Midbrain (tissue), 1 donor: Measurements from ENCODE around the gene CD276.
A peak's percentile ranks its signal among the peaks of the same experiment; 100 is the strongest.
"Not testable (repeated sequence)": the region's sequence is repeated elsewhere in the genome, so short reads cannot be mapped to it uniquely, and the experiment has no call there.

Experiments
- DNase-seq: peaks from one replicate; lab custom pipeline; 2025; lab: John Stamatoyannopoulos, UW

Gene CD276

GRCh38 chr15:73684581-73685455 lies 635 bp downstream of the CD276 start:
- DNase-seq = no peak

- no peak for DNase-seq
Observed at GRCh38 chr15:73685981-73686380, 1.8 kb downstream of the CD276 start.

GRCh38 chr15:73686781-73687256 lies 2.6 kb downstream of the CD276 start:
- DNase-seq = no peak

GRCh38 chr15:73687351-73687750 lies 3.2 kb downstream of the CD276 start:
- no peak for DNase-seq

- no peak for DNase-seq
Observed at GRCh38 chr15:73688455-73688854, 4.3 kb downstream of the CD276 start.

GRCh38 chr15:73691396-73691795 lies 7.2 kb downstream of the CD276 start:
- peak; percentile 27 for DNase-seq

- DNase-seq = no peak
Observed at GRCh38 chr15:73694419-73694818, 10.2 kb downstream of the CD276 start.

GRCh38 chr15:73695773-73696640 lies 11.8 kb downstream of the CD276 start:
- DNase-seq = no peak

GRCh38 chr15:73696641-73697001 lies 12.4 kb downstream of the CD276 start:
- DNase-seq = no peak

GRCh38 chr15:73697033-73697467 lies 12.9 kb downstream of the CD276 start:
- DNase-seq = peak; percentile 68

- DNase-seq = no peak
Observed at GRCh38 chr15:73699249-73700040, 15.3 kb downstream of the CD276 start.

GRCh38 chr15:73700041-73700842 lies 16.1 kb downstream of the CD276 start:
- peak; percentile 86 for DNase-seq

GRCh38 chr15:73702311-73703239 lies 18.4 kb downstream of the CD276 start:
- not testable (repeated sequence) for DNase-seq

- not testable (repeated sequence) for DNase-seq
Observed at GRCh38 chr15:73703601-73704000, 19.4 kb downstream of the CD276 start.

GRCh38 chr15:73704142-73704868 lies 20.1 kb downstream of the CD276 start:
- DNase-seq = not testable (repeated sequence)

- peak; percentile 34 for DNase-seq
Observed at GRCh38 chr15:73704869-73705645, 20.9 kb downstream of the CD276 start.

- DNase-seq = no peak
Observed at GRCh38 chr15:73708691-73709090, 24.5 kb downstream of the CD276 start.

GRCh38 chr15:73709241-73709640 lies 25.1 kb downstream of the CD276 start:
- DNase-seq = no peak
